ENCODE results near the gene LRRC57. TPM values are rescaled to one million over a fixed set of nuclear protein-coding genes. Genes with fewer than 3 reads are reported as not detected.

LRRC57 gene
- total and polyA plus RNA-seq, 11 donors: 5.2 to 25.9 (median 17.3) TPM

DNA sequence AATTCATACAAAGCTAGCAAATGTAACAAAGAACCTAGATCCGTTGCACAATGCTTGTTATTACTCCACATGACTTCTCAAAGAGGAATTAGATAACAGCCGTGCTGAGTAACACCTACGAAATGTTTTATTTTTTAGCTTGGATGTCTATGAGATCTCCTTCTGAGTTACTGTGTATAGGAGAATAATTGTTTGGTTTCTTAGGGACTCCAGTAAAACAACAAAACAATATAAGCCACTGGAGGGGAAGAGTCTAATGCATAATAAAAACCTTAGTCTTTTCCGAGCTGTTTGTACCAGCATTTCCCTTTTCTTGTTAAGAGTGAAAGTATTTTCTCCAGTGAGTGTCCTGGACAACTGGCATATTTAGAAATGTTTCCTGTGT, 37.6 kb downstream of the LRRC57 start:
- Histone ChIP-seq H3K9me3 (no peaks in the 10 kb centered on the region), H3K27me3 (no peaks in the 10 kb centered on the region), H3K4me3 (peak overlapping the region in 7 of 12 donors; percentile 2 to 23 (median 9)), H3K4me1 (peaks cover 0 to 43% (median 27%) of the 10 kb centered on the region in 12 donors), H3K27ac (peak overlapping the region in 9 of 12 donors; percentile 1 to 61 (median 35)), H3K36me3 (peaks cover 0 to 48% (median 35%) of the 10 kb centered on the region in 9 donors)
- DNase-seq (no peak), ATAC-seq (peak in 3 of 4 donors; percentile 35 to 54 (median 49))
- WGBS, 4 donors: 37 to 49% (median 40%) methylated on average over 4 of the region's 4 CpGs
- intact Hi-C loops (cut with DNase I): no loop called here
- TF ChIP-seq, protein P1, sequence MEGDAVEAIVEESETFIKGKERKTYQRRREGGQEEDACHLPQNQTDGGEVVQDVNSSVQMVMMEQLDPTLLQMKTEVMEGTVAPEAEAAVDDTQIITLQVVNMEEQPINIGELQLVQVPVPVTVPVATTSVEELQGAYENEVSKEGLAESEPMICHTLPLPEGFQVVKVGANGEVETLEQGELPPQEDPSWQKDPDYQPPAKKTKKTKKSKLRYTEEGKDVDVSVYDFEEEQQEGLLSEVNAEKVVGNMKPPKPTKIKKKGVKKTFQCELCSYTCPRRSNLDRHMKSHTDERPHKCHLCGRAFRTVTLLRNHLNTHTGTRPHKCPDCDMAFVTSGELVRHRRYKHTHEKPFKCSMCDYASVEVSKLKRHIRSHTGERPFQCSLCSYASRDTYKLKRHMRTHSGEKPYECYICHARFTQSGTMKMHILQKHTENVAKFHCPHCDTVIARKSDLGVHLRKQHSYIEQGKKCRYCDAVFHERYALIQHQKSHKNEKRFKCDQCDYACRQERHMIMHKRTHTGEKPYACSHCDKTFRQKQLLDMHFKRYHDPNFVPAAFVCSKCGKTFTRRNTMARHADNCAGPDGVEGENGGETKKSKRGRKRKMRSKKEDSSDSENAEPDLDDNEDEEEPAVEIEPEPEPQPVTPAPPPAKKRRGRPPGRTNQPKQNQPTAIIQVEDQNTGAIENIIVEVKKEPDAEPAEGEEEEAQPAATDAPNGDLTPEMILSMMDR (IDR thresholded peaks at IDR 0.05): no peak
- no peak for TF ChIP-seq POLR2A (IDR thresholded peaks at IDR 0.05)

DNA sequence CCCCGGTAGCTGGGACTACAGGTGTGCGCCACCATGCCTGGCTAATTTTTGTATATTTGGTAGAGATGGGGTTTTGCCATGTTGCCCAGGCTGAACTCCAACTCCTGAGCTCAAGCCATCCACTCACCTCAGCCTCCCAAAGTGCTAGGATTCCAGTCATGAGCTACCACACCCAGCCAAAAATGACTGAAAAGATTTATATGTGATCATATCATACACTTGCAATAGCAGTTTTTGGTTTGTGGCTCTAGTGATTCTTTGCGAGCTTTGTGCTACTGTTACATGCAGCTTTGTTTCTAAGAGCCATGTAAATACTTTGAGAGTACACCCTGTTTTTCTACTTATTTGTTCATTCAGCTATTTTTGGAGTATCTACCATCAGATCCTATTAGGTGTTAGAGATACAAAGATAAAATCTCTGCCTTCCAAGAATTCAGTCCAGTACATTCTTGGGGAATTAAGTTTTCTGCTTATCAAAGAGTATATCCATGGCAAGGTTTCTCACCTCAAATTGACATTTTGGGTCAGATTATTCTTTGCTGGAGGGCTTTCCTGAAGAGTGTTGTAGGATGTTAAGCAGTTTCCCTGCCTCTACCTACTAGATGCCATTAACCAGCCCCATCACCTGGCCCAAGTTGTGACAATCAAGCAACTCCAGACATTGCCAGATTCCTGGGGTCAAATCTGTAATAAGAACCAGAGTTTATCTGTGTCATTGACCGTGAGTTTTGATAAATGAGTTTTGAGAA, 38.2 kb downstream of the LRRC57 start:
- H3K36me3 ChIP-seq: peaks cover 0 to 43% (median 30%) of the 10 kb centered on the region in 9 donors
- no peaks in the 10 kb centered on the region for H3K27me3 ChIP-seq
- peak overlapping the region in 4 of 12 donors; percentile 2 to 23 (median 11) for H3K4me3 ChIP-seq
- intact Hi-C loops (cut with DNase I): no loop called here
- no peak for TF ChIP-seq POLR2A (IDR thresholded peaks at IDR 0.05)
- TF ChIP-seq, protein P1 (IDR thresholded peaks at IDR 0.05): no peak
- peak overlapping the region in 8 of 12 donors; percentile 1 to 61 (median 31) for H3K27ac ChIP-seq
- peaks cover 0 to 44% (median 27%) of the 10 kb centered on the region in 12 donors for H3K4me1 ChIP-seq
- H3K9me3 ChIP-seq: no peaks in the 10 kb centered on the region
- no peak for DNase-seq
- WGBS, 4 donors: 89 to 93% (median 90%) methylated on average over 4 of the region's 4 CpGs
- ATAC-seq: no peak

DNA sequence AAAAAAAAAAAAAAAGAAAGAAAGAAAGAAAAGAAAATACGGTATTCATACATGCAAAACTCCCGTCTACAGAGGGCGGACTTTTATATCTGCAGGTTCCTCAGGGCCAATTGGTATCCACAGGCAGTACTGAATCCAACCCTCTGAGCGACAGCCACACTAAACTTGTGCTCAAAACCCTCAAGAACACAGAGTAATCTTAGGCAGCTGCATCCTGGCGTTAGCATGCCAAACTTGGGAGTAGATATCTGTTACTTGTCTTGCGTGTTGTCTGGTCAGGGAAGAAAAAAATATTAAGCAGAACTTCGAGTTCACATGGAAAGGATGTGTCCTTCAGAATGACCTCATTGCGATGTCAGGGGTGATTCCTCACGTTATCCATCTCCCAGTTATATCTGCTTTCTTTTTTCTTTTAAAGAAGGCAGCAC, 40.3 kb downstream of the LRRC57 start:
- peak; percentile 55 to 76 (median 75) for ATAC-seq
- Histone ChIP-seq H3K36me3 (peaks cover 0 to 23% (median 9%) of the 10 kb centered on the region in 9 donors), H3K4me3 (peak overlapping the region in 2 of 12 donors; percentile 3 to 7), H3K4me1 (peaks cover 0 to 65% (median 28%) of the 10 kb centered on the region in 12 donors), H3K27ac (peak overlapping the region in 8 of 12 donors; percentile 4 to 70 (median 26)), H3K9me3 (no peaks in the 10 kb centered on the region), H3K27me3 (no peaks in the 10 kb centered on the region)
- DNase-seq: no peak
- intact Hi-C loops (cut with DNase I): no loop called here
- TF ChIP-seq, protein P1 (IDR thresholded peaks at IDR 0.05): peak in 3 of 12 donors; percentile 16 to 33 (median 25)
- no peak for TF ChIP-seq POLR2A (IDR thresholded peaks at IDR 0.05)
- WGBS, 4 donors: 17 to 27% (median 23%) methylated on average over 9 of the region's 9 CpGs

DNA sequence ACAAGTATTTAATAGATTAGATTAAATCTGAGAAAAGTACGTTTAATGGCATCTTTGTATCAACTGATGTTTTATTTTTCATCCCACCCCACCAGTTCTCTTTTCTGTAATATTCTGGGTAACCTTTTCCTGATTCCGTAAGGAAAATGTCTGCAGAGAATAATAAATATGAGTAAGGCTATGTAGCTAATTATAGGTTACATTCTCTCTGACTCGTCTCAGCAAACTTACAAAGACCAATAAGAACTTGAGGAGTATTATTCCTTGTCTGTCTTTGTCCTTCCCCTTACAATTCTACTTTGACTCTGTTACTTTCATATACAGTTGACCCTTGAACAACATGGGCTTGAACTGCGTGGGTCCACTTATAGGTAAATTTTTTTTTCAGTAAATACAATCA, 41.1 kb downstream of the LRRC57 start:
- H3K4me3 ChIP-seq: no peak overlapping the region
- peaks cover 0 to 73% (median 30%) of the 10 kb centered on the region in 12 donors for H3K4me1 ChIP-seq
- H3K27ac ChIP-seq: no peak overlapping the region
- no peak for DNase-seq
- no peak for ATAC-seq
- 67 to 75% (median 71%) methylated on average over 4 of the region's 4 CpGs for WGBS, 4 donors
- TF ChIP-seq, protein P1 (IDR thresholded peaks at IDR 0.05): no peak
- TF ChIP-seq POLR2A (IDR thresholded peaks at IDR 0.05): no peak
- no peaks in the 10 kb centered on the region for H3K9me3 ChIP-seq
- H3K27me3 ChIP-seq: no peaks in the 10 kb centered on the region
- intact Hi-C loops (cut with DNase I): no loop called here
- H3K36me3 ChIP-seq: peaks cover 0 to 15% (median 1%) of the 10 kb centered on the region in 9 donors
